DMS153 treated with DMSO at 0.1 percent for 48 hours (cell line): ENCODE measurements around the gene TSPEAR.
"Not testable (repeated sequence)": the region's sequence is repeated elsewhere in the genome, so short reads cannot be mapped to it uniquely, and the experiment has no call there.

Source experiments
- DNase-seq: peaks from one replicate; lab custom pipeline; 2025; ENCODE audit not compliant: unreplicated experiment; lab: John Stamatoyannopoulos, UW

The TSPEAR gene

GRCh38 chr21:44508711-44509445 lies 202.5 kb downstream of the TSPEAR start:
- DNase-seq, result no peak

DNA sequence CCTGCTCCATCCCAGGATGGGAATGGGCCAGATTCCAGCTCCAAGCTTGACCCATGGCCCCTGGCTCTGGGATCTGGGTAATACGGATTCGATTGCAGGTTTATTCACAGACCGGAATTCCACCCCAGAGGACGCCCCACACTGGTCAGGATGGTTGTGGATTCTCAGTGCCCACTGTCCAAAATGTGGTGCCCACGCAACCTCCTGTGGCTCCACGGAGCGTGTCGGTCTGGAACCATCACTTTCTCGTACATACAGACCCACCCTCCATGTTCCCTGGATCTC lies 203.0 kb downstream of the TSPEAR start:
- no peak for DNase-seq

- DNase-seq, result no peak
Observed at GRCh38 chr21:44507673-44508425, 203.5 kb downstream of the TSPEAR start.

DNA sequence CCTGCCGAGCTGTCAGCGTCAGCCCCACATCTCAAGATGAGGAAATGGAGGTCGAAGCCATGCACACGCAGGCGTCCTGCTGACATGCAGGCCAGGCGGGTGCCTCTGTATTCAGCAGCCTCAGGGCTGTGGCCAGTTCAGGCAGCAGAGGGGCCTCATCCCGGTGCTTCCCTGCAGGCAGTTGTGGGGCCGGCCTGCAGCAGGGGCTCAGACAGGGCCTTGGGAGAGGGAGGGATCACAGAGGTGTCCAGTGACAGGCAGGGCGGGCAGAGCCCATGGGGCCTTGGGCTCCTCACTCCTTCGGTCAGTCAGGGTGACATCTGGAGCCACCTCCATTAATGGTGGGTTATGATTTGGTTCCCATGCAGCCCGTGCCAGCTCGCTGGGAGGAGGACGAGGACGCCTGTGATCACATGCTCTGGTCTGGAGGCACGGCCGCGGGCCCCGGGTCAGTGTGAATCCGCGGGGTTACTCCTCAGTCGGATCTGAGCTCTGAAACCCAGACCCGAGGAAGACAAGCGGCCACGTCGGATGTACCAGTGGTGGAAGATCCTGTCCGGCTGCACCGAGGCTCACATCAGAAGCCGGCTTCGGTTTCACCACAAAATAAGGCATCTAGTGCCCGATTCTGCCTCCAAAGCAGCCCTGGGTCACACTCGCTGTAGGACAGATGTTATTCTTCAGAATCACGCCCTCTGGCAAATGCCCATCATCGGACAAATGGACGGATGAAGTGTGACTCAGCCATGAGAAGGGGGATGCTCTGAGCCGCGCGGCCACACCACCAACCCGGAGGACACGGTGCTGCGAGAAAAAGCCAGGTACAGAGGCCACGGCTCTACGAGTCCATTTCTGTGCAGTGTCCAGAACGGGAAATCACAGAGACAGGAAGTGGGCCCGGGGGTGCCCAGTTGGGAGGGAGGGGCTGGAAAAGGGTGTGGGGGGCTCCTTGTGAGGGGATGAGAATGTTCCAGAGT lies 204.8 kb downstream of the TSPEAR start:
- DNase-seq, result no peak

- DNase-seq, result no peak
Observed at GRCh38 chr21:44505673-44506278, 205.6 kb downstream of the TSPEAR start.

- no peak for DNase-seq
Observed at GRCh38 chr21:44503901-44504399, 207.4 kb downstream of the TSPEAR start.

DNA sequence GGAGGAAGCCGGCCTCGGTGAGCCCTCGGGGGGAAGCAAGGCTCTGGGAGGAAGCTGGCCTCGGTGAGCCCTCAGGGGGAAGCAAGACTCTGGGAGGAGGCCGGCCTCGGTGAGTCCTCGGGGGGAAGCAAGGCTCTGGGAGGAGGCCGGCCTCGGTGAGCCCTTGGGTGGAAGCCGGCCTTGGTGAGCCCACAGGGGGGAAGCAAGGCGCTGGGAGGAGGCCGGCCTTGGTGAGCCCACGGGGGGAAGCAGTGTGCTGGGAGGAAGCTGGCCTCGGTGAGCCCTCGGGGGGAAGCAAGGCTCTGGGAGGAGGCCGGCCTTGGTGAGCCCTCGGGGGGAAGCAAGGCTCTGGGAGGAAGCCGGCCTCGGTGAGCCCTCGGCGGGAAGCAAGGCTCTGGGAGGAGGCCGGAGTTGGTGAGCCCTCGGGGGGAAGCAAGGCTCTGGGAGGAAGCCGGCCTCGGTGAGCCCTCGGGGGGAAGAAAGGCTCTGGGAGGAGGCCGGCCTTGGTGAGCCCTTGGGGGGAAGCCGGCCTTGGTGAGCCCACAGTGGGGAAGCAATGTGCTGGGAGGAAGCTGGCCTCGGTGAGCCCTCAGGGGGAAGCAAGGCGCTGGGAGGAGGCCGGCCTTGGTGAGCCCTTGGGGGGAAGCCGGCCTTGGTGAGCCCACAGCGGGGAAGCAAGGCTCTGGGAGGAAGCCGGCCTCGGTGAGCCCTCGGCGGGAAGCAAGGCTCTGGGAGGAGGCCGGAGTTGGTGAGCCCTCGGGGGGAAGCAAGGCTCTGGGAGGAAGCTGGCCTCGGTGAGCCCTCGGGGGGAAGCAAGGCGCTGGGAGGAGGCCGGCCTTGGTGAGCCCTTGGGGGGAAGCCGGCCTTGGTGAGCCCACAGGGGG lies 208.1 kb downstream of the TSPEAR start:
- DNase-seq, result not testable (repeated sequence)

- no peak for DNase-seq
Observed at GRCh38 chr21:44502171-44502958, 209.0 kb downstream of the TSPEAR start.

- DNase-seq, result no peak
Observed at GRCh38 chr21:44500111-44500510, 211.3 kb downstream of the TSPEAR start.

- DNase-seq, result no peak
Observed at GRCh38 chr21:44499631-44500030, 211.7 kb downstream of the TSPEAR start.

DNA sequence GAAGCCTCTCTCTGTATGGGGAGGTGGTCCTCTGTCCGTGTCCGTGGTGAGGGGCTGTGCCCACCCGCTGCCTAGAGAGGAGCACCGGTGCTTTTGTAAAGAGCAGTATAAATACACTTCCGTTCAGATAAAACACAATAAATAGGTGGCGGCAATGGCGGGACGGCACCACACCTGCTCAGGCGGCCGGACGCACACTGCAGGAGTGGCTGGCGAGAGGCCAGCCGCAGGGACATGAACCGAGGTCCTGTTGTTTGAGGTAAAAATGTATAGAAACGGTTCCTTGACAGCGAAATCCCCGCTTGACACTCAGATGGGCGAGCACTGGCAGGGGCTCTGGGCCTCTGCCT lies 212.2 kb downstream of the TSPEAR start:
- peak; percentile 64 for DNase-seq

DNA sequence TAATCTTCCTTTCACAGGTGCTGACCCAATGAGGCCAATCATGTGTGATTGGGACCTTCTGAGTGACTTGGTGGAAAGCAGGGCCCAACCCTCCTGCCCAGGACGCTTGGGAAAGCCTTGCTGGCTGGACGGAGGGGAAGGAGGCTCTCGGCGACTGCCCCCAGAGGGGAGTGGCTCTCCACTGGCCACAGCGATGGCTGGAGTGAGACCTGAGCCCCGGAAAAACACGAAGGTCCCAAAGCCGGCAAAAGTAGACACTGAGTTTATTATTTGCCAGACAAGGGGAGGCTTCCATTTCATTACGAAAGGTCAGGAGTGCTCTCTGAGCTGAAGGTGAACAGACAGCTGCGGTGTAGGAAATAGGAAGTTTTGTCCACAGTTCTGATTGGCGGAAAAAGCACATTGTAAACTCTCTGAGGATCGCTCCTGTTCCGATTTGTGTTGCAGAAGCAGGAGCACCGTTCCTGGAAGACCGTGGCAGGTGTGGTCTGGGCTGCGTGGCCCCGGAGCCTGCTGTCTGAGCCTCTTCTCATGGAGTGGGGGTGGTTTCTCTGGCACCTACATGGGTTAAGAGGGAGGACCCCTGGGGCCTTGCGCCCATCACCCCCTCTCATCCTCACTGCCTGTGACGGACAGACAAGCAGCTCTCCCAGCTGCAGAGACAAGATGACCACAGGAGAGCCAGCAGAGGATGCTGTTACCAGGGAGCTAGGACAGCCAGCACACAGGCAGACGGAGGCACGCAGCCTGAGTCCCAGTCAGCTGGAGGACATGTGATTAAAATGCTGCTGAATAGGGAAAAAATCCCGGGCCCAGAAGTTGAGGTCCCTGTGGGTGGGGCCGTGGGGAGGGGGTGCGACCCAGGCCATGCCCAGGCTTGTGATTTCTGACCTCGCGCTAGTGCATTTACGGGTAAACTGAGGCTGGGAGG lies 212.8 kb downstream of the TSPEAR start:
- peak; percentile 30 for DNase-seq

DNA sequence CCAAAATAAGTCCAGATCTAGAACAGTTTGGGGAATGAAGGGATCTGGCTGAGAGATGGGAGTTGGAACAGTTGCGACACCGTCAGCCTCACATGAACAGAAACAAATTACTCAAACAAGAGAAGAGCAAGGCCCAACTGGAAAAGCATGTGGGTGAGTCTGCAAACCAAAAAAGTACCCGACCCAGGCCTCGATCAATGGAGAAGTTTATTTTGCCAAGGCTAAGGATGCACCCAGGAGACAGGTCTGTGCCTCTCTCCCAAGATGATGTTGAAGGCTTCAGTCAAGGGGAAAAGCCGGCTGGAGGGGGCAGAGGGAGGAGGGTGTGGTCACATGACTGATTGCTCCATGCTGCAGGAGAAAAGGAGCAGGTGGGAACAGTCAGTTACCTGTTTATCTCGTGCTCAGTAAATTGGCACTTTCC lies 213.7 kb downstream of the TSPEAR start:
- DNase-seq, result peak; percentile 63

GRCh38 chr21:44496564-44497550 lies 214.5 kb downstream of the TSPEAR start:
- DNase-seq, result peak; percentile 50

GRCh38 chr21:44495611-44496563 lies 215.5 kb downstream of the TSPEAR start:
- no peak for DNase-seq

DNA sequence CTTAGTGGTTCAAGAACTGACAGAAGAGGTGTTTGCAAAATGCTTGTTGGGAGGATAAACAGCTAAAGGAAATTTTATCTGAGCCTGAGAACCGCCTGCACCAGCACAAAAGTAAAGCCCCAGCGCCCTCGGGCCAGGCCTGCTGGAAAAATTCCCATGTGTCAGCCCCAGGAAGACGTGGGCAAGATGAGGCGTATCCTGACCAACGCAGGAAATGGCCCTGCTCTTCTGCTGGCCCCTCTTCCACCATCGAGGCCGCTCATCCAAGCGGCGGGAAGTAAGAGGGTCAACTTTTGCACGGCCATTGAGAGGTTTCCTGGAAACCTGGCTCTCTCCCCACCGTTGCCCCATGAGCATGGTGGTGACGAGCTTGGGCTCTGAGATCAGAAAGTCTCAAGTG lies 216.4 kb downstream of the TSPEAR start:
- DNase-seq, result no peak
